Activated T-cell treated with anti-CD3 and anti-CD28 coated beads, Interleukin-2, amount 50 U/mL, for 4 hours (primary cell): ENCODE data around the gene TBC1D4. TPM values are rescaled to one million over a fixed set of nuclear protein-coding genes. Genes with fewer than 3 reads are reported as not detected.

Experiments used
- ATAC-seq, 2 donors: fragments of 200-7000 bp; cut with Tn5 transposase; one replicate each; pipeline ENCODE4 v1.10.0; 2021
- DNase-seq: peaks from one replicate; pipeline ENCODE4 v3.0.0-alpha.2; 2020
- H3K27me3 Mint-ChIP-seq: one replicate; pipeline ENCODE4 v1.8.0; 2021; ENCODE audit warnings: low read depth, mixed read lengths
- H3K36me3 Mint-ChIP-seq: one replicate; pipeline ENCODE4 v1.8.0; 2022; ENCODE audit warnings: mixed read lengths; ENCODE audit not compliant: insufficient read depth
- H3K4me1 Mint-ChIP-seq: one replicate; pipeline ENCODE4 v1.8.0; 2021; ENCODE audit warnings: low read depth, mixed read lengths
- H3K4me3 Mint-ChIP-seq: one replicate; pipeline ENCODE4 v1.8.0; 2021; ENCODE audit warnings: mild to moderate bottlenecking, moderate library complexity, mixed read lengths
- H3K9me3 Mint-ChIP-seq: one replicate; pipeline ENCODE4 v1.8.0; 2021; ENCODE audit warnings: mixed read lengths
- total RNA-seq, 3 donors: library from RNA; stranded (reverse); gene quantifications; one replicate each; pipeline ENCODE4 v1.2.1, GENCODE V29; 2021

The TBC1D4 gene, protein sequence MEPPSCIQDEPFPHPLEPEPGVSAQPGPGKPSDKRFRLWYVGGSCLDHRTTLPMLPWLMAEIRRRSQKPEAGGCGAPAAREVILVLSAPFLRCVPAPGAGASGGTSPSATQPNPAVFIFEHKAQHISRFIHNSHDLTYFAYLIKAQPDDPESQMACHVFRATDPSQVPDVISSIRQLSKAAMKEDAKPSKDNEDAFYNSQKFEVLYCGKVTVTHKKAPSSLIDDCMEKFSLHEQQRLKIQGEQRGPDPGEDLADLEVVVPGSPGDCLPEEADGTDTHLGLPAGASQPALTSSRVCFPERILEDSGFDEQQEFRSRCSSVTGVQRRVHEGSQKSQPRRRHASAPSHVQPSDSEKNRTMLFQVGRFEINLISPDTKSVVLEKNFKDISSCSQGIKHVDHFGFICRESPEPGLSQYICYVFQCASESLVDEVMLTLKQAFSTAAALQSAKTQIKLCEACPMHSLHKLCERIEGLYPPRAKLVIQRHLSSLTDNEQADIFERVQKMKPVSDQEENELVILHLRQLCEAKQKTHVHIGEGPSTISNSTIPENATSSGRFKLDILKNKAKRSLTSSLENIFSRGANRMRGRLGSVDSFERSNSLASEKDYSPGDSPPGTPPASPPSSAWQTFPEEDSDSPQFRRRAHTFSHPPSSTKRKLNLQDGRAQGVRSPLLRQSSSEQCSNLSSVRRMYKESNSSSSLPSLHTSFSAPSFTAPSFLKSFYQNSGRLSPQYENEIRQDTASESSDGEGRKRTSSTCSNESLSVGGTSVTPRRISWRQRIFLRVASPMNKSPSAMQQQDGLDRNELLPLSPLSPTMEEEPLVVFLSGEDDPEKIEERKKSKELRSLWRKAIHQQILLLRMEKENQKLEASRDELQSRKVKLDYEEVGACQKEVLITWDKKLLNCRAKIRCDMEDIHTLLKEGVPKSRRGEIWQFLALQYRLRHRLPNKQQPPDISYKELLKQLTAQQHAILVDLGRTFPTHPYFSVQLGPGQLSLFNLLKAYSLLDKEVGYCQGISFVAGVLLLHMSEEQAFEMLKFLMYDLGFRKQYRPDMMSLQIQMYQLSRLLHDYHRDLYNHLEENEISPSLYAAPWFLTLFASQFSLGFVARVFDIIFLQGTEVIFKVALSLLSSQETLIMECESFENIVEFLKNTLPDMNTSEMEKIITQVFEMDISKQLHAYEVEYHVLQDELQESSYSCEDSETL (N-terminal part only)
- total RNA-seq: 10 to 100 TPM; 25.1 to 35.1 (median 30.0) TPM

DNA sequence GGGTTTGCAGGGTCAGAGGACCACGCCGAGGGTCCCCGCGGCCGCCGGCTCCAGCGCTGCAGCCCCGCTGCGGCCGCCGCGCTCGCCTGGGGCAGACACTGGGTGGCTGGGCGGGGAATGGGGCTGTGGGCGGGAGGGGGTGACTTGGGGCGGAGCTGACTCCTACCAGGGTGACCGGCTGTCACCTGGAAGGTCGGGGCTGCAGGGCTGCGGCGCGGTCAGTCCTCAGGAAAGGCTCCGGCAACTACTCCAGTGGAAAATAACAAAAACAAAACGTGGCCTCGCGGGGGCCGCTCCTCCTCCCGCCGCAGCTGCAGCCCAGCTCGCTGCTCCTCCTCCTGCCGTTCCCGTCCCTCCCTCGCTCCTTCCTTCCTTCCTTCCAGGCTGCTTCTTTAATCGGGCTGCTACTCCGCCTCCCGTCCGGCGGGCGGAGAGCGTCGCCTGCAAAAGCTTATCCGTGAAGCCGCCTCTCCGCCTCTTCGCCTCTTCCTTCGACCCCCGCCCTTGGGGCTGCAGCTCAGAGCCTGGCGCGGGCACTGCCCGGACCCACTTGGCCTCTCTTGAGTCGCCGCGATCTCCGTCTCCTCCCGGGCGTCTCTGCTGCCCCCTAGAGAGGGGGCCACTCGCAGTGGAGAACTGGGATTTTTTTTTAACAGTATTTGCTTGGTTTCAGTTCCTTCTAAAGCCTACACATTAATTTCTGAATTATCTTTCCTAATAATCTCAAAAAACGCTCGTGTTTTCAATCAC, at the start of gene TBC1D4:
TBC1D4 (minus strand) TSS at position 100 of the 750 bp plus-strand sequence. CDS start 402 bp downstream, outside the sequence.
- peak; percentile 60 to 63 for ATAC-seq
- H3K27me3 Mint-ChIP-seq: peaks cover 63% of the 10 kb centered on the region

DNA sequence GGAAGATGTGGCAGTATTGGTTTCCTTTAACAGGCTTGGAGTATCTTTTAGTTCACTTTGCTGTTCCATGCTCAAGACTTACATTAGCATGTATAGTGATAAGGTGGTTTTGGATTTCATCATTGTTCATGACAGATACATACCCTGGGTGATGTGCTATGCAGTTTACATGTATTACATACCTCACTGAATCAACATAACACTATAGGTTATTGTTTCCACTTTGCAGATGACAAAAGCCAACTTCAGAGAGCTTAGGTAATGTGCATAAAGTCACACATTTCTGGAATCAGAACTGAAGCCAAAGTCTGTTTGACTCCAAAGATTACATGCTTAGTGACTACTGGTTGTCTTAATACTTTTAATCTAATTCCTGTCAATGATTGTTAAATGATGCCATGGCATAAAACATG, 48.6 kb upstream of the TBC1D4 start:
- Mint-ChIP-seq H3K9me3 (peaks cover 3% of the 10 kb centered on the region), H3K27me3 (no peaks in the 10 kb centered on the region), H3K36me3 (peaks cover 27% of the 10 kb centered on the region), H3K4me1 (peaks cover 51% of the 10 kb centered on the region), H3K4me3 (no peak overlapping the region)
- no peak for DNase-seq
- peak; percentile 77 to 89 for ATAC-seq

More for the DNA sequence above, at the start of gene TBC1D4:
- peak; percentile 37 for DNase-seq
- peaks cover 19% of the 10 kb centered on the region for H3K4me1 Mint-ChIP-seq
- no peaks in the 10 kb centered on the region for H3K36me3 Mint-ChIP-seq
- H3K9me3 Mint-ChIP-seq: no peaks in the 10 kb centered on the region
- H3K4me3 Mint-ChIP-seq: peak within 1 kb of the TSS; percentile 93

DNA sequence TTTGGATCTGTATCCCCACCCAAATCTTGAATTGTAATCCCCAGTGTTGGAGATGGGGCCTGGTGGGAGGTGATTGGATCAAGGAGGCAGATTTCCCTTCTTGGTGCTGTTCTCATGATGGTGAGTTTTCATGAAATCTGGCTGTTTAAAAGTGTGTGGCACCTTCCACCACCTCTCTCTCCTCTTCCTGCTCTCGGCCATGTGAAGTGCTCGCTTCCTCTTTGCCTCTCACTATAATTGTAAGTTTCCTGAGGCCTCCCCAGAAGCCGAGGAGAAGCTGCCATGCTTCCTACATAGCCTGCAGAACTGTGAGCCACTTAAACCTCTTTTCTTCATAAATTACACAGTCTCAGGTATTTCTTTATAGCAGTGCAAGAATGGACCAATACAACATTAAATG, 40.0 kb upstream of the TBC1D4 start:
- ATAC-seq: no peak
- peaks cover 13% of the 10 kb centered on the region for H3K36me3 Mint-ChIP-seq
- H3K9me3 Mint-ChIP-seq: peaks cover 5% of the 10 kb centered on the region
- H3K27me3 Mint-ChIP-seq: no peaks in the 10 kb centered on the region
- DNase-seq: no peak
- peaks cover 4% of the 10 kb centered on the region for H3K4me1 Mint-ChIP-seq
- no peak overlapping the region for H3K4me3 Mint-ChIP-seq

DNA sequence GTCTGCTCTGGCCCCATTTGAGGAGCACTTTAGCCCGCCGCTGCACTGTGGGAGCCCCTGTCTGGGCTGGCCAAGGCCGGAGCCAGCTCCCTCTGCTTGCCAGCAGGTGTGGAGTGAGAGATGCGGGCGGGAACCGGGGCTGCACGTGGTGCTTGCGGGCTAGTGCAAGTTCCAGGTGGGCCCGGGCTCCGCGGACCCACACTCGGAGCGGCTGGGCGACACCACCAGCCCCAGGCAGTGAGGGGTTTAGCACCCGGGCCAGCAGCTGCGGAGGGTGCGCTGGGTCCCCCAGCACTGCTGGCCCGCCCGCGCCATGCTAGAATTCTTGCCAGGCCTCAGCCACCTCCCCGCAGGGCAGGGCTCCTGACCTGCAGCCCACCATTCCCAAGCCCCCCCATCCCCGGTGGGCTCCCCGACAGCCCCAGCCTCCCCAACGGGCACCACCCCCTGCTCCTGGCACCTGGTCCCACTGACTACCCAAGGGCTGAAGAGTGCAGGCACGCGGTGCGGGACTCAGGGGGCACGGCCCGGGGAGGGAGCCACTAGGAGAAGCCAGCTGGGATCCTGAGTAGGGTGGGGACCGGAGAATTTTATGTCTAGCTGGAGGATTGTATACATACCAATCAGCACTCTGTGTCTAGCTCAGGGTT, 36.6 kb upstream of the TBC1D4 start:
- no peak overlapping the region for H3K4me3 Mint-ChIP-seq
- no peak for DNase-seq
- peaks cover 7% of the 10 kb centered on the region for H3K27me3 Mint-ChIP-seq
- H3K4me1 Mint-ChIP-seq: no peaks in the 10 kb centered on the region
- no peak for ATAC-seq
- peaks cover 5% of the 10 kb centered on the region for H3K9me3 Mint-ChIP-seq
- no peaks in the 10 kb centered on the region for H3K36me3 Mint-ChIP-seq

DNA sequence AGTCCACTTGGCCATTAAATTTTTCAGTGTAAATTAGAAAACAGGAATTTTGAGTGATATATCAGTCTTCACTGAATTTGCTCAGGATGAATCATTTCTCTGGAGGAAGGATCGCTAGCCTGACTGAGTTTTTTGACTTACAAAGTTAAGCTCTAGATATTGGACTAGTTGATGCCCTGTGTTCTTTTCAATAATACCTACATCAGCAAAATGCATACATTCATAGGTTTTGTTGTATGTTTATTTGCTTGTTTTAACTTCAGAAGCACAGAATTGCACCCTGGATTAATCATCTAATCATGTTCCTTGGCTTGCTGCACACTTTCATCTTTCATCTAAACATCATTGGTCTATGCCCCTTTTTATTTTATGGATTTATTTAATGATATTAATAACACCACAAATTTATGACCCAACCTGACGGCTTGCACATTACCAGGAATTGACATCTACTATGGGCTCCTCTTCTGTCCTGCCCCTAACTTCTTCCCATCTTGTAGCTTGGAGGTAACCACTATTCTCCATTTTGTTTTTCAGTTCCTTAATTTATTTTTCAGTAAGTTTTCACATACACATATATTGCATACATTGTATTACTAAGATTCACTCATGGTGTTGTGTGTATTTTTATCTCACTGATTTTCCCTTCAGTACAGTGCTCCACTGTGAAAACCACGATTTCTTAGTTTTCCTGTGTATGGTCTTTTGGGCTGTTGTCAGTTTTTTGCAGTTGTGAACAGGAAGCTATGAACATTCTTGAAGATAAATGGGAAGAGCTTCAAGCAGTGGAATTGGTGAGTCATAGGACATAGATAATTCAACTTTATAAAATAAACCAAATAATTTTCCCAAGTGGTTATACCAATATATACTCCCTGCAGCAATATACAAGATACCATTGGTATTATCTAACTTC, 32.4 kb upstream of the TBC1D4 start:
- H3K4me1 Mint-ChIP-seq: no peaks in the 10 kb centered on the region
- H3K4me3 Mint-ChIP-seq: no peak overlapping the region
- H3K9me3 Mint-ChIP-seq: no peaks in the 10 kb centered on the region
- H3K27me3 Mint-ChIP-seq: peaks cover 13% of the 10 kb centered on the region
- DNase-seq (no peak), ATAC-seq (no peak)
- H3K36me3 Mint-ChIP-seq: no peaks in the 10 kb centered on the region

DNA sequence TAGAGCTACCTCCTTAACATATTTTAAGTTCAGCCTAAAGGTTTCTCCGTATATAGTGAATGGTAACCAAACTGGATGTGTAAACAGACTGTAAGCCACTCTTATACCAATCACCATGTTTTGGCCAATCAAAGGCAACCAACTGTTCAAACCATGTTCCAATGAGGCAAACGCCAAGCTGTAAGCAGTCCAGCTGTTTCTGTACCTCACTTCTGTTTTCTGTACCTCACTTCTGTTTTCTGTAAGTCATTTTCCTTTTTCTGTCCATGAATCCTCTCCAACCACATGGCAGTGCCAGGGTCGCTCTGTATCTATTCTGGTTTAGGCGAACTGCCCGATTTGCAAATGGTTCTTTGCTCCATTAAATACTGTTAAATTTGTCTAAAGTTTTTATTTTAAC, 31.3 kb upstream of the TBC1D4 start:
- DNase-seq (no peak), ATAC-seq (no peak)
- Mint-ChIP-seq H3K4me3 (no peak overlapping the region), H3K27me3 (peaks cover 13% of the 10 kb centered on the region), H3K36me3 (no peaks in the 10 kb centered on the region), H3K4me1 (no peaks in the 10 kb centered on the region), H3K9me3 (no peaks in the 10 kb centered on the region)

DNA sequence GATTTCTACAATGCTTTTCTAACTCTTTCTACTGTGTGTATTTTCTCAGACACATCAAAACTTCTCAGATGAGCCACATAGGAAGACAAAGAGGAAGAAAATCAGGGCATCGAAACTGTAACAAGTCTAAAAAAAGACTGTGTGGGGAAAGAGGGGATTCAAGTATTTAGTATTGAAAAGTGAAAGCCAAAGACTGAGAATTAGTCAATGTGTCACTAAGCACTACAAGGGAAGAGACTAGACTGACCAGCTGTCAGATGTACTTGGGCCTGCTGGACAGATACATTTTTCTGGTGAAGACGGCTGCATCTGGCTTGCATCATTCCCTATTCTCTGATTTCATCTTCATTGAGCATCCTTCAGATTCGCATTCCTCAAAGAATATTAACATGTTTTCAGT, 30.3 kb upstream of the TBC1D4 start:
- Mint-ChIP-seq H3K27me3 (peaks cover 13% of the 10 kb centered on the region), H3K9me3 (no peaks in the 10 kb centered on the region), H3K36me3 (no peaks in the 10 kb centered on the region), H3K4me1 (no peaks in the 10 kb centered on the region), H3K4me3 (no peak overlapping the region)
- no peak for DNase-seq
- no peak for ATAC-seq

DNA sequence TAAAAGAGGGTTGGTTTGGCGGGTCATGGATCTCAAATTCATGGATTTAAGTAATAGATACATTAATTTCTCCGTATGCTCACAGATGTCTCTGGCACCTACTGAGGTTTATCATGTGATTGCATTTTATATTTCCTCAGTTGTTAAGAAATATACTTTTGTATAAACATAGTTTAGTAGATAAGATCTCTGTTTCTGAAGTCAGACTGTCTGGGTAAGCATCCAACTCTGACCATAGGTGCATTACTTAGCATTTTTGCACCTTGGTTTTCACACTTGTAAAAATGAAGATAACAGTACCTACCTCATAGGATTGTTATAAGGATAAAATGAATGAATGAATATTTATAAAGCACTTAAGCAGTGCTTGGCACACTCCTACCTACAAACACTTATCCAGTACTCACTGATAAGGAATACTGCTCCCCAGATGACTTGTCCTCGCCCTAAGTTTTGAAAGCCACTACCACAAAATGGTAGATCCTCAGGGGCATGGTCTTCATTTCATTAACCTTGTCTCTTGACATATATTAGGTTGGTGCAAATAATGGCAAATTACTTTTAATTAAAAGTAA, 29.2 kb upstream of the TBC1D4 start:
- Mint-ChIP-seq H3K27me3 (peaks cover 13% of the 10 kb centered on the region), H3K36me3 (no peaks in the 10 kb centered on the region), H3K4me1 (no peaks in the 10 kb centered on the region), H3K9me3 (no peaks in the 10 kb centered on the region), H3K4me3 (no peak overlapping the region)
- DNase-seq: no peak
- no peak for ATAC-seq

DNA sequence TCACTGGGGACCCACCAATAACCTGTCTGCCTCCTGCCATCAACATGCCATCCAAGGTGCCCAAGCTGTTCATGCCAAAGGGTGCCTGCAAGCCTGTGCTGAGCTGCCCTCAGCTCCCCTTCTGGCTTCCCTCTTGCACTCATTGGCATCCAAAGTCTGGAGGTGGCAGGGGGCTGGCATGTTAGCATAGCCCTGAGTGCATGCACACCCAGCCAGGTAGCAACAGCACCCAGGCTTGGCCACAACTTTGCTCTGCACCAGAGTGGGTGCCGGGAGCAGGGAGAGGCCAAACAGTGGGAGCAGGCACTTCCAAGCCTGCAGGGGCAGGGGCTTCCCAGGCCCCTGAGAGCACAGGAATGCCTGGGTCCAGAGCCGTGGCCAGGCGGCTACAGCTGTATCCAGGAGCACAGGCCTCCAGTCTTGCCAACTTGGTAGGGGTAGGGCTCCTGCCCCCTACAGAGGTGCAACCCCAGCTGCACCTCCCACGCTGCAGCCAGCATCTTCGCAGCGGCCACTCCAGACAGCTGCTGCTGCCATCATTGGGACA, 26.1 kb upstream of the TBC1D4 start:
- no peak for ATAC-seq
- Mint-ChIP-seq H3K36me3 (no peaks in the 10 kb centered on the region), H3K9me3 (no peaks in the 10 kb centered on the region), H3K27me3 (peaks cover 2% of the 10 kb centered on the region), H3K4me1 (no peaks in the 10 kb centered on the region), H3K4me3 (no peak overlapping the region)
- no peak for DNase-seq

DNA sequence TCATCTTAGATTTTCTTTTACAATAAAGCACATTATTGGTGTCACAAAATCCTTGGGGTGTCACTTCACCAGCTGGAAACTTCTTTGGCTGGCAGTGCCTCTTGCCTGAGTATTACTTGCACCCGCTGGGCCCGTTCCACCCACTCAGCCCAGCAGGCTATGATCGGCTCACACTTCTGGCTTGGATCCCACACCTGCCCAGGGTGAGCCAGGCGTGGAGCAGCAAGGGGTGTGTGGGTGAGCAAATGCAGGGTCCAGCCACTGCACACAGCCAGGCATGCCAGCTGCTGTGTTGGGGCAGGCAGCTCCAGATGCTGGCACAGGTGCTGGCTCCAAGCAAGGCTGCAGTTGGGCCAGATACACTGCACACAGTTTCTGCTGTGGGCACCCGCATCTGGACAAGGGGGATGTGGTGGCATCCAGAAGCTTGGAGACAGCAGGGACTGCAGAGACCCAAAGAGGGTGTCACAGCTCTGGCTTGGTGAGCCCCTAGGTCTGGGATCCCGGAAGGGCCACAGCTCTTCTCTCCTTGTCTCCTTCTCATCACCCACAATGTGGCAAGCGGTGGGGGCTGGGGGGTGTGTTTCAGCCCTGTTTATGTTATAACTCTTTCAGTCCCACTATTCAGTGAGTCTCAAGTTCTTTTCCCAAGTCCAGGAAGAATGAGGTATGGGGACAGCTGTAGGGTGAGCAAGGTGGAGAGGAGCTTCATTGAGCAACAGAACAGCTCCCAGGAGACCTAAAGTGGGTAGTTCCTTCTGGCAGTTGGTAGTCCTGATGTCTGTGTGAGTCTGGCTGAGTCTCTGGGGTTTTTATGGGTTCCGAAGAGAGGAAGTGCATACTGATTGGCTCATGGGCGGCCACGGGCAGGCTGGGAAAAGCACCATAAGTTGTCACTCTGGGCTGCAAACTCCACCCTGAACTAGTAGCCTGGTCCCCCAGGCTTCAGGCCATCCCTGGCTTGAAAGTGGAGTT, 25.3 kb upstream of the TBC1D4 start:
- Mint-ChIP-seq H3K9me3 (no peaks in the 10 kb centered on the region), H3K27me3 (no peaks in the 10 kb centered on the region), H3K36me3 (no peaks in the 10 kb centered on the region), H3K4me3 (no peak overlapping the region), H3K4me1 (no peaks in the 10 kb centered on the region)
- DNase-seq (no peak), ATAC-seq (no peak)

DNA sequence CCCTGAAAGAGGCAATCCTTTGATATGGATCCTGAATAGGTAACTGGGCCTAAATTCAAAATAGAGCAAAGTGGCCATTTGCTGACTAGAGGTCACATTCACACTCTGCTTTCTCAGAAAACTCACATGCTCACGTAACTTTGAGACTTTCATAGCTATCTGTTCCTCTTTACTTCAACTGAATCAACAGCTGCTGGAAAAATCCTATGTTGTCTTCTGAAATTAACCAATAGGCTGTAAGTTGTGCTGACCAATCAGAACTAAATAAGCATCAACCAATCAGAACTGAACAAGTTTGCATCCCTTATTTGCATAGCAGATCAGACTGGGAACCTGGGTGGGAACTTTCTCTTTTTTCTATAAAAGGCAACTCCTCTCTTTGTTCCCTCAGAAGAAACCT, 24.0 kb upstream of the TBC1D4 start:
- ATAC-seq (no peak), DNase-seq (no peak)
- Mint-ChIP-seq H3K36me3 (no peaks in the 10 kb centered on the region), H3K27me3 (no peaks in the 10 kb centered on the region), H3K4me1 (no peaks in the 10 kb centered on the region), H3K9me3 (no peaks in the 10 kb centered on the region), H3K4me3 (no peak overlapping the region)
